Breast epithelium (tissue), 3 donors: ENCODE data around the gene KIDINS220.

Experiments
- POLR2A ChIP-seq: fragments of 450-650 bp; IDR thresholded peaks from one replicate; pipeline ENCODE4 v1.6.1; 2016; ENCODE audit warnings: antibody characterized with exemption, mild to moderate bottlenecking, moderate library complexity
- POLR2AphosphoS5 ChIP-seq, 3 donors: sonication (generic); formaldehyde crosslinking; IDR thresholded peaks; one replicate each; pipeline ENCODE4 v1.6.1; 2017; ENCODE audit warnings: antibody characterized with exemption in 3 of 3
- TF ChIP-seq, protein P1 (sequence below), 3 donors: fragments of 450-650 bp; IDR thresholded peaks; one replicate each; pipeline ENCODE4 v1.5.1; 2016 to 2017; ENCODE audit warnings: antibody characterized with exemption in 3 of 3, mild to moderate bottlenecking in 3 of 3, moderate library complexity in 3 of 3

DNA sequence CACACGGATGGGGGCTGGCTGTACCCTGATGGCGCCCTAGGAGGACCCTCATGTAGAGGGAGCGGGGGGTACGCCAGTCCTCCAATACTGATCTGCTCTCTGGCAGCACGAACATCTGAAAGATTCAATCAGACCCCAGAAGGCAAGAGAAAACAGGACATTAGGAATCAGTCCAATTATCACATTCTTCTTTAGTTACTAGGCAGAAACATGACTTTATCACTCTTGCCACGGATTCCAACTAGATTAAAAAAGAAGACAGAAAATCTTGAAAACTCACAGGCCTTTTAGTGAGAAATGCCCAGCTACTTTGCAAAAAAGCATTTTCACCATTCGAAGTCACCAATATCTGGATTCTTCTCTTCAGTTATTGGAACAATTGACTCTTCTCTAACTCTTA, 87.2 kb downstream of the KIDINS220 start:
- no peak for TF ChIP-seq POLR2A
- TF ChIP-seq, protein P1, sequence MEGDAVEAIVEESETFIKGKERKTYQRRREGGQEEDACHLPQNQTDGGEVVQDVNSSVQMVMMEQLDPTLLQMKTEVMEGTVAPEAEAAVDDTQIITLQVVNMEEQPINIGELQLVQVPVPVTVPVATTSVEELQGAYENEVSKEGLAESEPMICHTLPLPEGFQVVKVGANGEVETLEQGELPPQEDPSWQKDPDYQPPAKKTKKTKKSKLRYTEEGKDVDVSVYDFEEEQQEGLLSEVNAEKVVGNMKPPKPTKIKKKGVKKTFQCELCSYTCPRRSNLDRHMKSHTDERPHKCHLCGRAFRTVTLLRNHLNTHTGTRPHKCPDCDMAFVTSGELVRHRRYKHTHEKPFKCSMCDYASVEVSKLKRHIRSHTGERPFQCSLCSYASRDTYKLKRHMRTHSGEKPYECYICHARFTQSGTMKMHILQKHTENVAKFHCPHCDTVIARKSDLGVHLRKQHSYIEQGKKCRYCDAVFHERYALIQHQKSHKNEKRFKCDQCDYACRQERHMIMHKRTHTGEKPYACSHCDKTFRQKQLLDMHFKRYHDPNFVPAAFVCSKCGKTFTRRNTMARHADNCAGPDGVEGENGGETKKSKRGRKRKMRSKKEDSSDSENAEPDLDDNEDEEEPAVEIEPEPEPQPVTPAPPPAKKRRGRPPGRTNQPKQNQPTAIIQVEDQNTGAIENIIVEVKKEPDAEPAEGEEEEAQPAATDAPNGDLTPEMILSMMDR (IDR thresholded peaks at IDR 0.05): no peak
- TF ChIP-seq POLR2AphosphoS5 (IDR thresholded peaks at IDR 0.05): no peak
